Mesenchymal stem cell (in vitro differentiated cells and primary cell): ENCODE results near the gene FBXO38.

Experiments used
- DNase-seq: peaks from one replicate; pipeline ENCODE4 v3.0.0-alpha.2; 2013
- H2AFZ ChIP-seq: one replicate; pipeline ENCODE4 v1.6.1; 2013; ENCODE audit warnings: low read depth, mild to moderate bottlenecking, control low read depth, inconsistent platforms, low read length, moderate library complexity
- H2AK5ac ChIP-seq: 2 replicates; pipeline ENCODE4 v1.6.1; 2013; ENCODE audit warnings: low read length, moderate library complexity, mild to moderate bottlenecking, inconsistent platforms; ENCODE audit not compliant: severe bottlenecking
- H2BK120ac ChIP-seq: one replicate; pipeline ENCODE4 v1.6.1; 2013; ENCODE audit warnings: low read depth, mild to moderate bottlenecking, inconsistent platforms, low read length, moderate library complexity
- H2BK12ac ChIP-seq, 2 experiments: one replicate each; pipeline ENCODE4 v1.6.1; 2013; ENCODE audit warnings: inconsistent platforms in 2 of 2, low read length in 2 of 2, mild to moderate bottlenecking in 2 of 2, moderate library complexity in 2 of 2, control low read depth in 1 of 2
- H2BK15ac ChIP-seq: one replicate; pipeline ENCODE4 v1.6.1; 2013; ENCODE audit warnings: mild to moderate bottlenecking, low read depth, inconsistent platforms; ENCODE audit not compliant: poor library complexity, severe bottlenecking
- H2BK5ac ChIP-seq: 2 replicates; pipeline ENCODE4 v1.6.1; 2013; ENCODE audit warnings: low read depth, mild to moderate bottlenecking, low read length, control low read depth, inconsistent platforms; ENCODE audit not compliant: poor library complexity, severe bottlenecking
- H3K14ac ChIP-seq, 2 experiments: one replicate each; pipeline ENCODE4 v1.6.1; 2013; ENCODE audit warnings: inconsistent platforms in 2 of 2, low read length in 2 of 2, control low read depth in 1 of 2, mild to moderate bottlenecking in 1 of 2, moderate library complexity in 1 of 2
- H3K18ac ChIP-seq, 2 experiments: one replicate each; pipeline ENCODE4 v1.6.1; 2013; ENCODE audit warnings: inconsistent platforms in 2 of 2, low read length in 2 of 2, control low read depth in 1 of 2, low read depth in 1 of 2, mild to moderate bottlenecking in 1 of 2
- H3K23ac ChIP-seq, 2 experiments: one replicate each; pipeline ENCODE4 v1.6.1; 2013; ENCODE audit warnings: inconsistent platforms in 2 of 2, low read length in 2 of 2, mild to moderate bottlenecking in 2 of 2, moderate library complexity in 2 of 2, control low read depth in 1 of 2
- H3K27ac ChIP-seq: 2 replicates; pipeline ENCODE4 v1.5.1; 2013; ENCODE audit warnings: mild to moderate bottlenecking, moderate library complexity, low read length, control low read depth, inconsistent platforms; ENCODE audit not compliant: poor library complexity, severe bottlenecking
- H3K27me3 ChIP-seq, 2 experiments: 2 replicates each; pipeline versions ENCODE4 v1.6.1 to v1.7.0; 2013; ENCODE audit warnings: low read length in 2 of 2, mild to moderate bottlenecking in 2 of 2, moderate library complexity in 2 of 2, control low read depth in 1 of 2, inconsistent platforms in 1 of 2; ENCODE audit not compliant: control insufficient read depth in 1 of 2, insufficient read depth in 1 of 2
- H3K36me3 ChIP-seq, 2 experiments: 2 replicates each; pipeline versions ENCODE4 v1.6.1 to v1.7.0; 2013; ENCODE audit warnings: low read length in 2 of 2, control low read depth in 1 of 2, inconsistent platforms in 1 of 2, low read depth in 1 of 2, mild to moderate bottlenecking in 1 of 2; ENCODE audit not compliant: insufficient read depth in 2 of 2, control insufficient read depth in 1 of 2
- H3K4ac ChIP-seq, 2 experiments: one replicate each; pipeline ENCODE4 v1.6.1; 2013; ENCODE audit warnings: inconsistent platforms in 2 of 2, low read length in 2 of 2, mild to moderate bottlenecking in 2 of 2, moderate library complexity in 2 of 2, control low read depth in 1 of 2, low read depth in 1 of 2
- H3K4me1 ChIP-seq: 2 replicates; pipeline ENCODE4 v1.6.1; 2013; ENCODE audit warnings: low read depth, low read length, control low read depth; ENCODE audit not compliant: control insufficient read depth, insufficient read depth
- H3K4me2 ChIP-seq: 2 replicates; pipeline ENCODE4 v1.6.1; 2013; ENCODE audit warnings: low read length, mild to moderate bottlenecking, inconsistent platforms; ENCODE audit not compliant: poor library complexity, severe bottlenecking
- H3K4me3 ChIP-seq, 2 experiments: 2 replicates each; pipeline versions ENCODE4 v1.5.1 to v1.7.0; 2013; ENCODE audit warnings: low read length in 2 of 2, mild to moderate bottlenecking in 2 of 2, control low read depth in 1 of 2, low read depth in 1 of 2; ENCODE audit not compliant: insufficient read depth in 1 of 2
- H3K79me1 ChIP-seq: replicated peaks from 2 replicates; pipeline ENCODE4 v1.6.1; 2013; ENCODE audit warnings: mild to moderate bottlenecking, control low read depth, low read length, inconsistent platforms; ENCODE audit not compliant: poor library complexity, severe bottlenecking
- H3K9ac ChIP-seq: 2 replicates; pipeline ENCODE4 v1.7.0; 2013; ENCODE audit warnings: mild to moderate bottlenecking, low read length, moderate library complexity
- H3K9me3 ChIP-seq: 2 replicates; pipeline ENCODE4 v1.7.0; 2013; ENCODE audit warnings: mild to moderate bottlenecking, low read length; ENCODE audit not compliant: control insufficient read depth
- H4K8ac ChIP-seq: one replicate; pipeline ENCODE4 v1.6.1; 2013; ENCODE audit warnings: inconsistent platforms, mild to moderate bottlenecking, low read length, moderate library complexity
- H4K91ac ChIP-seq: one replicate; pipeline ENCODE4 v1.6.1; 2013; ENCODE audit warnings: mild to moderate bottlenecking, low read length, inconsistent platforms
- WGBS: methylation state at CpG from one replicate; pipeline ENCODE4 v1.1.7; 2013; ENCODE audit warnings: mixed read lengths; 5-methylcytosine and 5-hydroxymethylcytosine counted together

Gene FBXO38

GRCh38 chr5:148384380-148384737, 601 bp downstream of the FBXO38 start:
- H3K4ac ChIP-seq = peak overlapping the region; percentile 94 to 98
- DNase-seq = no peak
- 16% methylated on average over 6 of the region's 6 CpGs for WGBS
- peak overlapping the region; percentile 88 for H2AK5ac ChIP-seq
- no peaks in the 10 kb centered on the region for H3K27me3 ChIP-seq
- H3K14ac ChIP-seq = peak overlapping the region; percentile 62 to 87
- H3K4me2 ChIP-seq = peak overlapping the region; percentile 86
- peak overlapping the region; percentile 66 for H4K8ac ChIP-seq
- H3K27ac ChIP-seq = peak overlapping the region; percentile 89
- H2BK12ac ChIP-seq = peak overlapping the region; percentile 86 to 91
- peak overlapping the region; percentile 83 for H2BK120ac ChIP-seq
- peak overlapping the region; percentile 98 for H3K9ac ChIP-seq
- H2BK5ac ChIP-seq = peak overlapping the region; percentile 11
- H3K36me3 ChIP-seq = peaks cover 0 to 23% of the 10 kb centered on the region in 2 experiments
- peak overlapping the region; percentile 97 to 99 for H3K18ac ChIP-seq
- H3K4me1 ChIP-seq = no peaks in the 10 kb centered on the region
- H2BK15ac ChIP-seq = no peak overlapping the region
- peak overlapping the region; percentile 88 to 98 for H3K4me3 ChIP-seq
- peaks cover under 1% of the 10 kb centered on the region for H3K79me1 ChIP-seq
- no peaks in the 10 kb centered on the region for H3K9me3 ChIP-seq
- H4K91ac ChIP-seq = peak overlapping the region; percentile 83
- peak overlapping the region; percentile 23 to 81 for H3K23ac ChIP-seq
- no peak overlapping the region for H2AFZ ChIP-seq

GRCh38 chr5:148385094-148385493, 1.3 kb downstream of the FBXO38 start:
- Histone ChIP-seq H4K91ac (no peak overlapping the region), H3K14ac (no peak overlapping the region), H3K79me1 (peaks cover 2% of the 10 kb centered on the region), H2AK5ac (no peak overlapping the region), H2BK5ac (no peak overlapping the region), H3K9ac (peak overlapping the region; percentile 98), H3K18ac (no peak overlapping the region), H4K8ac (no peak overlapping the region), H3K4me3 (peak overlapping the region in 1 of 2 experiments; percentile 98), H3K27me3 (no peaks in the 10 kb centered on the region), H2BK15ac (no peak overlapping the region), H2BK12ac (no peak overlapping the region), H3K4ac (no peak overlapping the region), H3K27ac (no peak overlapping the region), H3K36me3 (peaks cover 0 to 25% of the 10 kb centered on the region in 2 experiments), H2BK120ac (no peak overlapping the region), H3K4me1 (no peaks in the 10 kb centered on the region), H3K23ac (no peak overlapping the region), H3K4me2 (no peak overlapping the region), H2AFZ (no peak overlapping the region), H3K9me3 (no peaks in the 10 kb centered on the region)
- no peak for DNase-seq
- WGBS = no CpG with 5 or more reads among the region's 1 CpG

- H3K4me2 ChIP-seq = no peak overlapping the region
- peak; percentile 24 for DNase-seq
- no peak overlapping the region for H2BK15ac ChIP-seq
- H3K27me3 ChIP-seq = no peaks in the 10 kb centered on the region
- 98% methylated on average over 1 of the region's 1 CpG for WGBS
- no peak overlapping the region for H2AK5ac ChIP-seq
- H2AFZ ChIP-seq = no peak overlapping the region
- H3K79me1 ChIP-seq = peaks cover 2% of the 10 kb centered on the region
- H3K4me3 ChIP-seq = peak overlapping the region in 1 of 2 experiments; percentile 98
- peak overlapping the region in 1 of 2 experiments; percentile 26 for H3K18ac ChIP-seq
- H3K36me3 ChIP-seq = peaks cover 0 to 25% of the 10 kb centered on the region in 2 experiments
- H4K91ac ChIP-seq = peak overlapping the region; percentile 36
- no peak overlapping the region for H3K27ac ChIP-seq
- H3K9me3 ChIP-seq = no peaks in the 10 kb centered on the region
- H3K9ac ChIP-seq = peak overlapping the region; percentile 98
- H3K23ac ChIP-seq = no peak overlapping the region
- peak overlapping the region; percentile 35 to 53 for H3K4ac ChIP-seq
- H2BK5ac ChIP-seq = no peak overlapping the region
- no peaks in the 10 kb centered on the region for H3K4me1 ChIP-seq
- H2BK12ac ChIP-seq = peak overlapping the region in 1 of 2 experiments; percentile 92
- H3K14ac ChIP-seq = no peak overlapping the region
- no peak overlapping the region for H2BK120ac ChIP-seq
- peak overlapping the region; percentile 19 for H4K8ac ChIP-seq
These were observed 2.3 kb downstream of the FBXO38 start for GRCh38 chr5:148386041-148386440.

GRCh38 chr5:148387325-148387724, 3.6 kb downstream of the FBXO38 start:
- Histone ChIP-seq H2BK5ac (no peak overlapping the region), H2AFZ (no peak overlapping the region), H3K9me3 (no peaks in the 10 kb centered on the region), H4K8ac (no peak overlapping the region), H2BK120ac (no peak overlapping the region), H3K27me3 (no peaks in the 10 kb centered on the region), H4K91ac (no peak overlapping the region), H2AK5ac (no peak overlapping the region), H3K9ac (no peak overlapping the region), H3K23ac (no peak overlapping the region), H2BK12ac (no peak overlapping the region), H3K18ac (no peak overlapping the region), H3K14ac (no peak overlapping the region), H2BK15ac (no peak overlapping the region), H3K27ac (no peak overlapping the region), H3K4me1 (no peaks in the 10 kb centered on the region), H3K79me1 (peaks cover 2% of the 10 kb centered on the region), H3K4me2 (peak overlapping the region; percentile 16), H3K4me3 (no peak overlapping the region), H3K4ac (no peak overlapping the region), H3K36me3 (peaks cover 0 to 25% of the 10 kb centered on the region in 2 experiments)
- 5% methylated on average over 3 of the region's 3 CpGs for WGBS
- DNase-seq = peak; percentile 92
